ENCODE results near the gene XRN2.

The XRN2 gene

GRCh38 chr20:21303061-21303871 is at the start of gene XRN2:
TSS of gene XRN2 (plus strand) at chr20:21303331. CDS start at chr20:21303399, 68 bp downstream.
- peak; percentile 91 for DNase-seq

- no peak for DNase-seq
These were observed 45.9 kb upstream of the XRN2 start for GRCh38 chr20:21257192-21257591.

GRCh38 chr20:21258411-21258810 is 44.7 kb upstream of the XRN2 start:
- no peak for DNase-seq

- no peak for DNase-seq
These were observed 43.8 kb upstream of the XRN2 start for GRCh38 chr20:21259346-21259745.

GRCh38 chr20:21262812-21263211 is 40.3 kb upstream of the XRN2 start:
- no peak for DNase-seq

GRCh38 chr20:21265261-21266190 is 37.6 kb upstream of the XRN2 start:
- DNase-seq: no peak

- DNase-seq: no peak
These were observed 37.0 kb upstream of the XRN2 start for GRCh38 chr20:21266191-21266536.

- no peak for DNase-seq
These were observed 33.4 kb upstream of the XRN2 start for GRCh38 chr20:21269772-21270171.

GRCh38 chr20:21270806-21271205 is 32.3 kb upstream of the XRN2 start:
- DNase-seq: no peak

- DNase-seq: no peak
These were observed 30.9 kb upstream of the XRN2 start for GRCh38 chr20:21272279-21272678.

GRCh38 chr20:21272679-21273078 is 30.5 kb upstream of the XRN2 start:
- no peak for DNase-seq

- DNase-seq: no peak
These were observed 29.3 kb upstream of the XRN2 start for GRCh38 chr20:21273755-21274386.

GRCh38 chr20:21278829-21279228 is 24.3 kb upstream of the XRN2 start:
- DNase-seq: no peak

GRCh38 chr20:21279706-21280521 is 23.2 kb upstream of the XRN2 start:
- no peak for DNase-seq

- no peak for DNase-seq
These were observed 22.6 kb upstream of the XRN2 start for GRCh38 chr20:21280522-21281016.

- no peak for DNase-seq
These were observed 16.4 kb upstream of the XRN2 start for GRCh38 chr20:21286775-21287174.

- no peak for DNase-seq
These were observed 14.4 kb upstream of the XRN2 start for GRCh38 chr20:21288587-21289370.

- no peak for DNase-seq
These were observed 13.5 kb upstream of the XRN2 start for GRCh38 chr20:21289651-21290050.

- DNase-seq: no peak
These were observed 12.1 kb upstream of the XRN2 start for GRCh38 chr20:21291026-21291425.

GRCh38 chr20:21294755-21295154 is 8.4 kb upstream of the XRN2 start:
- no peak for DNase-seq

GRCh38 chr20:21301940-21302663 is 1.0 kb upstream of the XRN2 start:
- DNase-seq: no peak

Measured in NCI-H1105 (cell line).